Left ventricle myocardium superior (tissue), 1 donor: Measurements from ENCODE around the gene AFF3. TPM values are rescaled to one million over a fixed set of nuclear protein-coding genes. Genes with fewer than 3 reads are reported as not detected.
"Not testable (repeated sequence)": the region's sequence is repeated elsewhere in the genome, so short reads cannot be mapped to it uniquely, and the experiment has no call there.

Experiments
- ATAC-seq: fragments of 200-7000 bp; cut with Tn5 transposase; one replicate; pipeline ENCODE4 v1.9.1; 2020; ENCODE audit warnings: mild to moderate bottlenecking, moderate library complexity
- DNase-seq: peaks from one replicate; pipeline ENCODE4 v3.0.0-alpha.2; 2020
- intact Hi-C: fragments of 100-400 bp; cut with micrococcal nuclease; formaldehyde crosslinking; loops from one replicate; pipeline ENCODE4 v1.11.0; 2022
- total RNA-seq: library from RNA; stranded (reverse); fragmentation: NEBNext Ultra II Directional; extraction: Animal tissue kit (Norgen Biotek cat#: 25700); gene quantifications from one replicate; pipeline ENCODE4 v1.2.1, GENCODE V29; 2021
- donor health status: DM: no; HTN: yes; CAD: no; lungs with severe emphysema.

AFF3 gene
- total RNA-seq, 1 donor from 2014 or later = 10.0 TPM

DNA sequence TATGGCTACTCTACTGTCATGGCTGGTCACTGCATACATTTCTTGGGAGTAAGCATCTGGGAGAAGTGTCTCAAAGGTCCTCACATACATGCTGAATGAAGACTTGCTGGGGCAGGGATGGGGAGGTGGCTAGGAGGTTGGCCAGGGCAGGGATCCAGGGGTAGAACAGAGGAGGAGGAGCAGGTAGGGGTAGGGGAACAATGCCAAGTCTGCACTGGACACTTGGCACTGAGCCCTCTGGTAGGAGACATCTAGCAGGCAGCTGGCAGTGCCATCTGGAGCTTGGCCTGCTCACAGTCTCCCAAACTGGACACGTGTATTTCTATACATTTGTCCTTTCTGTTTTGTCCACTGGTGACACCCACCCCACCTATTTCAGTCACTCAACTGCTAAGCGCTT is 589.9 kb downstream of the AFF3 start:
- ATAC-seq = peak; percentile 93
- intact Hi-C loops = no loop called here
- DNase-seq = peak; percentile 74

DNA sequence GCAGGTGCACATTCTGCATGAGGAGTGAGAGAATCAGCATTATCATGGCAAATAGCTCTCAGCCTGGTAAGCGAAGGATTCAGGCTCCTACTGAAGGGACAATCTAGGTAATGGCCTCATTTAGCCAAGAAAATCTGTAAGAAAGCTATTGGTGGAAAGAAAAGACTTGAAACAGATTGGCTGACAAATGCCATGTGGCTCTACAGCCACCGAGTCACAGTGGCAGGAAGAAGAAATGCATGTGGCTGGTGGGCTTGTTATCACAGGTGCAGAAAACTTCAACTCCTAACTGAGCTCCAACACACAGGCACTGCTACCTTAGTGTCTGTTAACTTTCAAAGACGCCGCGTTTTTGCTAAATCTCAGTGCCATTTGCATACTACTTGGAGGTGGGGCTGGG is 592.0 kb downstream of the AFF3 start:
- intact Hi-C loops = no loop called here
- DNase-seq (no peak), ATAC-seq (no peak)

- intact Hi-C loops = no loop called here
- no peak for DNase-seq
- ATAC-seq = no peak
Measured at GRCh38 chr2:99545604-99546003, 596.8 kb downstream of the AFF3 start.

GRCh38 chr2:99545066-99545465 is 597.3 kb downstream of the AFF3 start:
- DNase-seq (no peak), ATAC-seq (no peak)
- intact Hi-C loops = no loop called here

DNA sequence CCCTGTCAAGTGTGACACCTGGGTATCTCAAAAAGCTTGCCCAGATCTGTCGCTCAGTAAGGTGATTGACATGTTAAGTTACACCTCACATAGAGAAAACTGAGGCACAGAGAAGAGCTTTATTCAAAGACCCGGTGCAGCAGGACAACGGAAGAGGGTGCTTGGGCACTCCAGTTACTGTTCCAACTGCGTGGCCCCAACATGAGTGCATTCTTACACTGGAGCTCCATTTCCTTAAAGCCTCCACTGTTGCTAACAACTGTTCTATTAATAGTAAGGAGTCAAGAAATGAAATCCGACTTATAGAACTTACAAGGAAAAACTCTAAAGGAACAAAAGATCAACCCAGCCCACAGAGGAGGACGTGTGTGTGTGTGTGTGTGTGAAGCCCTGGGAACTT is 597.8 kb downstream of the AFF3 start:
- intact Hi-C loops = no loop called here
- ATAC-seq (no peak), DNase-seq (no peak)

- no peak for ATAC-seq
- no peak for DNase-seq
- intact Hi-C loops = no loop called here
Measured at GRCh38 chr2:99543247-99543646, 599.1 kb downstream of the AFF3 start.

DNA sequence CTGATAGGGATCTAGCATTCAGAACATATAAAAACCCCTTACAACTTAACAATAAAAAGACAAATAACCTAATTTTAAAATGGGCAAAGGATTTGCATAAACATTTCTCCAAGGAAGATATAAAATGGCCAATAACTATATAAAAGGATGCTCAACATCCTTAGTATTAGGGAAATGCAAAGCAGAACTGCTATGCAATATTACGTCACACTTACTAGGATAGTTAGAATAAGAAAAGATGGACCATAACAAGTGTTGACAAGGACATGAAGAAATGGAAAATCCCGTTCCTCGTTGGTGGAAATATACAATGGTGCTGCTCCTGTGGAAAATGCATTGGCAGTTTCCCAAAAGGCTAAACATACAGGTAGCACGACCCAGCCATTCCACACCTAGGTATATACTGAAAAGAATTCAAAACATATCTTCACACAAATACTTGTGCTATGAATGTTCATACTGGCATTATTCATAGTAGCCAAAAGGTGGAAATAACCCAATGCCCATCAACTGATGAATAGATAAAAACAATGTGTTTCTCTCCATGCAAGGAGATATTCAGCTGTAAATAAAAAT is 604.4 kb downstream of the AFF3 start:
- no peak for ATAC-seq
- intact Hi-C loops = no loop called here

DNA sequence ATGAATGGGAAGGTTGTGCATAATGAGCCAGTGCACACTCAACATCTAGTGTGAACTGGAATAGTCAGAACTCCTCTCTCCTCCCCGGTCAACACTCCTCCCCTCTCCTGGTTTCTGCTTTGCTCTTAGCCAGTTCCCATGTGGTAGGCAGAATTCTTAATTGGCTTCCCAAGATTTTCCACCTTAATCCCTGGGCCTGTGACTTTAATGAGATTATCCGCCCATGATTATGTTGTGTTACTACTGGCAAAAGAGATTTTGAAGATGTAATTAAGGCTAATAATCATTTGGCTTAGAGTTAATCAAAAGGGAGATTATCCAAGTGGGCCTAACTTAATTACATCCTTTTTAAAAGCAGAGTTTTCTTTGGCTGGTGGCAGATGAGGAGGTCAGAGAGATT is 618.3 kb downstream of the AFF3 start:
- intact Hi-C loops = no loop called here
- DNase-seq (no peak), ATAC-seq (no peak)

More for the DNA sequence above, 604.4 kb downstream of the AFF3 start:
- DNase-seq = no peak

- DNase-seq = no peak
Measured at GRCh38 chr2:99522157-99522556, 620.2 kb downstream of the AFF3 start.

DNA sequence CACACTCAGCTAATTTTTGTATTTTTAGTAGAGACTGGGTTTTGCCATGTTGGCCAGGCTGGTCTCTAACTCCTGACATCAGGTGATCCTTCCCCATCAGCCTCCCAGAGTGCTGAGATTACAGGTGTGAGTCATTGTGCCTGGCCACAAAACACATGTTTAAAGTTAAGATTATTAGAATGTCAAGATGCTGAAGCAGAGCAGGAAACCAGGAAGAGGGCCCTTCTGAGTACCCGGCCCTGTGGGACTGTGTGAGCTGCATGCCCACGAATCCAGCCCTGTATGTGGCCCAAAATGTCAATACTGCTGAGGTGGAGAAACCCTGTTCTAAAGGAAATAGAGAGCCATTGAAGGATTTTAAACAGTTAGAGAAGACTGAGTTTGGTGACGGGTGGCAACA is 621.6 kb downstream of the AFF3 start:
- ATAC-seq = no peak
- intact Hi-C loops = no loop called here
- no peak for DNase-seq

More at GRCh38 chr2:99522157-99522556, 620.2 kb downstream of the AFF3 start:
- ATAC-seq = no peak
- intact Hi-C loops = no loop called here

- intact Hi-C loops = no loop called here
- DNase-seq = no peak
- ATAC-seq = no peak
Measured at GRCh38 chr2:99520195-99520594, 622.2 kb downstream of the AFF3 start.

GRCh38 chr2:99514357-99514756 is 628.0 kb downstream of the AFF3 start:
- intact Hi-C loops = no loop called here
- ATAC-seq (no peak), DNase-seq (no peak)

GRCh38 chr2:99512181-99512591 is 630.2 kb downstream of the AFF3 start:
- intact Hi-C loops = no loop called here
- no peak for DNase-seq
- peak; percentile 88 for ATAC-seq

DNA sequence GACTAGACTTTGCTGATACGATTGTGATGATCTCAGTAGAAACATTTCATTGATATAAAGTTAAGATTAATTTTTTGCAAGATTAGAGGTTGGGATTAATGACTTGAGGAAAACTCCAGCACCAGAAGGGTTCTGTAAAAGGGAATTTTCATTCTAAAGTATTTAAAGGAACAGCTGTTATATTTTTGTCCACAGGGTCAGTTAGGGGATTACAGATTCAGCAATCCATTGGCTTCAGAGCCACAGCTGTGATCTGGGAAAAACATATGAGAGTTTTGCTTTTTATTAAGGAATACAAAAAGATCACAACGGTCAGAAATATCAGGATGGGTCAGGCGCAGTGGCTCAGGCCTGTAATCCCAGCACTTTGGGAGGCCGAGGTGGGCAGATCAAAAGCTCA is 633.0 kb downstream of the AFF3 start:
- DNase-seq (no peak), ATAC-seq (no peak)
- intact Hi-C loops = no loop called here

DNA sequence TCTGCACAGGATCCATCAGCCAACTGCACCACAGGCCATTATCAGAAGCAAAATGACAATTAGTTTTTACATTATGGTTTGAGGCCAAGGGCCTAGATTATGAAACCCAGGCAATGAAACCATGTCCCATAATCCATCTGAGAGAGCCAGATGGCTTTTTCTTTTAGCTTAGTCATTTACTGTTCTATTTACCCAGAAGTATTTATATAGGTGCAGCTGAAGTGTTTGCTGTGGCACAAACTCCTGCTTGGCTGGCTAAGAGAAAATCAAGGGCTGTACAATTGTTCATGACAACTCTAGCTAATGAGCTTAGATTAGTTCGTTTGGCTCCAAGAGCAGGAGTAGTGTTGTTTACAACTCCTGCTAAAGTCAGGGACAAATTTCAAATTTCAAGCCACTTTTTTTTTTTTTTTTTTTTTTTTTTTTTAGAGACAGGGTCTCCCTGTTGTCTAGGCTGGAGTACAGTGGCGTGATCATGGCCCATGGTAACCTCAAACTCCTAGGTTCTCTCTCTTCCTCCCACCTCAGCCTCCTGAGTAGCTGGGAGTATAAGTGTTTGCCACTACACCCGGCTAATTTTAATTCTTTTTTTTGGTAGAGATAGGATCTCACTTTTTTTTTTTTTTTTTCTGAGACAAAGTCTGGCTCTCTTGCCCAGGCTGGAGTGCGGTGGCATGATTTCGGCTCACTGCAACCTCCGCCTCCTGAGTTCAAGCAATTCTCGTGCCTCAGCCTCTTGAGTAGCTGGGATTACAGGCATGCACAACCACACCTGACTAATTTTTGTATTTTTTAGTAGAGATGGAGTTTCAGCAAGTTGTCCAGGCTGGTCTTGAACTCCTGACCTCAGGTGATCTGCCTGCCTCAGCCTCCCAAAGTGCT is 634.2 kb downstream of the AFF3 start:
- intact Hi-C loops = no loop called here
- DNase-seq (no peak), ATAC-seq (peak; percentile 63)

DNA sequence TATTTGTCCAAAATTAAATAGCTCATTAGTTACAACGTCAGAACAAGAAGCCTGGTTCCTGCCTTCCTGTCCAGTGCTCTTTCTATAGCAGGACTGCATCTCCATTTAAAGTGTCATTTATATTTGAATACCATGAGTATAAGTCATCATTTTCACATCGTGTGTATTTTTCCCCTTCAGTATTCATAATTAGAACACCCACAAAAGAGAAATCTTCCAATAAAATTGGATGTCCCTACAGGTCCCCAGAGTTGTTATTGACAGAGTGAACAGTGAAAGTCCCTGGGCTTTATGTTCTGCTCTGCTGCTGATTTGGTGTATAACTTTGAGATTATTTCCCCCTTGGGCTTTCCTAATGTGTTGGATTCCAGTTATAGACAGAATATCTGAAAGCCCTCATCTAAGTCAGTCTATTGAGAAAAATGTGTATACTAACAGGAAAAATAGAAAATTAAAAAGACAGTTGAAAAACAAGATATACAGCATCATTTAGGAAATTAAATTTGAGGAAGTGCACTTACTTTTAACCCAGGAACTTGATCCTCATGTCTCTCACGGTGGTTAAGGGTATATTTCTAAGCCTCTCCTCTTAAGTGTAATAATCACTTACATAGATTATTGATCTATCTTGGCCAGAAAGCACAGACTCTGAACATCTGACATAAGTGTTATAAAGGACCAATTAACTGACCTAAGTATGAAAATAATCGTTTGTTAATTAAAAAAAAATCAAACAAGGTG is 637.4 kb downstream of the AFF3 start:
- no peak for ATAC-seq
- DNase-seq = no peak
- intact Hi-C loops = no loop called here

DNA sequence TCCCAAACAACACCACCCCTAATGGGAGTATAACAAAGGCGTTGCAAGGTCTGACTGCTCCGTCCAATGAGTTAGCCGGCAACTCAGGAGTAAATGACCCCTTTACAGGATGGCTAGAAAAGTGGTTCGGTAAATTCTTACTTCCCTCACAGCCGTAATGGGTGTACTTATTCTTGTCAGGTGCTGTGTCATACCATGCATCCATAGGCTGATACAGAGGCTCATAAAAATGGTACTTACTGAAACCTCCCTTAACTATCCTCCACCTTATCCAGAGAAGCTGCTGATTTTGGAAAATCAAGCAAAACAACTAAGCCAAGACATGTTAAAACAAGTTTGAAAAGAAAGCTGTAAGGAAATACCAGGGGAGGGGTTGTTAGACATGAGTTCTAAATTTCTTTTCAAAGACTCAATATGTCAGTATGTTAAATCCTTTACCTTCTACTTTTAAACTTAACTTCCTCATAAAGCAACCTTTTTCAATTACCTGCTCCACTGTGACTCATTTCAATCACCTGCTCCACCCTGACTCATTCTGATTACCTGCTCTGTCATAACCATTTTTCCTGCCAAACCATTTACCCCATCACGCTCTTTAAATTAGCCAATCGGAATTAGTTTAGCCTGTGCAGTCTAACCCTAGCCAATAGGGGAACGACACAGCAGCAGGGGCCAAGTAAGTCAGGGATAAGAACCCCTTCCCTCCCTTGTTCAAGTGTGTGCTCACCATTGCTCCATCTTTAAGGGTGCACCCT is 638.6 kb downstream of the AFF3 start:
- intact Hi-C loops, DNase-seq, ATAC-seq: not testable (repeated sequence)

GRCh38 chr2:99496021-99496420 is 646.4 kb downstream of the AFF3 start:
- ATAC-seq (no peak), DNase-seq (no peak)
- intact Hi-C loops = loop anchor here (10.0 kb wide), 1 partner anchor 51 kb away; no protein-coding TSS in a partner anchor
